Measurements from ENCODE around the gene HERPUD1. TPM values are rescaled to one million over a fixed set of nuclear protein-coding genes. Genes with fewer than 3 reads are reported as not detected.

HERPUD1 gene
- total and polyA plus RNA-seq, 2 of the 13 experiments (the other 11 are each of a cell fraction or from before 2014, with no cell fraction given), result 96.2 to 323 TPM

GRCh38 chr16:56946767-56947603, 15.0 kb downstream of the HERPUD1 start (continued):
- TF ChIP-seq, protein P1, sequence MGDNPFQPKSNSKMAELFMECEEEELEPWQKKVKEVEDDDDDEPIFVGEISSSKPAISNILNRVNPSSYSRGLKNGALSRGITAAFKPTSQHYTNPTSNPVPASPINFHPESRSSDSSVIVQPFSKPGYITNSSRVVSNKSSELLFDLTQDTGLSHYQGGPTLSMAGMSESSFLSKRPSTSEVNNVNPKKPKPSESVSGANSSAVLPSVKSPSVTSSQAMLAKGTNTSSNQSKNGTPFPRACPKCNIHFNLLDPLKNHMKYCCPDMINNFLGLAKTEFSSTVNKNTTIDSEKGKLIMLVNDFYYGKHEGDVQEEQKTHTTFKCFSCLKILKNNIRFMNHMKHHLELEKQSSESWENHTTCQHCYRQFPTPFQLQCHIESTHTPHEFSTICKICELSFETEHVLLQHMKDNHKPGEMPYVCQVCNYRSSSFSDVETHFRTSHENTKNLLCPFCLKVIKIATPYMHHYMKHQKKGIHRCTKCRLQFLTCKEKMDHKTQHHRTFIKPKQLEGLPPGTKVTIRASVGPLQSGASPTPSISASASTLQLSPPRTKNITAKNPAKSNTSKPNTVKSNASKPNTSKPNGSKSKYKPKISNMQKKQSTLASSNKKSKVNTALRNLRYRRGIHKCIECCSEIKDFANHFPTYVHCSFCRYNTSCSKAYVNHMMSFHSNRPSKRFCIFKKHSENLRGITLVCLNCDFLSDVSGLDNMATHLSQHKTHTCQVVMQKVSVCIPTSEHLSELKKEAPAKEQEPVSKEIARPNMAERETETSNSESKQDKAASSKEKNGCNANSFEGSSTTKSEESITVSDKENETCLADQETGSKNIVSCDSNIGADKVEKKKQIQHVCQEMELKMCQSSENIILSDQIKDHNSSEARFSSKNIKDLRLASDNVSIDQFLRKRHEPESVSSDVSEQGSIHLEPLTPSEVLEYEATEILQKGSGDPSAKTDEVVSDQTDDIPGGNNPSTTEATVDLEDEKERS (CRISPR knock-in tag; IDR thresholded peaks at IDR 0.05), result no peak
- TF ChIP-seq ZUFSP (CRISPR knock-in tag; IDR thresholded peaks at IDR 0.05; ENCODE audit: borderline replicate concordance) (no peak), ZNF30 (CRISPR knock-in tag; IDR thresholded peaks at IDR 0.05) (no peak), GATA4 (IDR thresholded peaks at IDR 0.05; ENCODE audit: borderline replicate concordance, low read depth) (no peak), ZNF652 (CRISPR knock-in tag; IDR thresholded peaks at IDR 0.05; ENCODE audit: borderline replicate concordance, low read depth) (no peak), NR2F2 (IDR thresholded peaks at IDR 0.05; ENCODE audit: borderline replicate concordance, low read depth) (no peak), ZFY (CRISPR knock-in tag; IDR thresholded peaks at IDR 0.05) (no peak), ETV5 (CRISPR knock-in tag; IDR thresholded peaks at IDR 0.05; ENCODE audit: borderline replicate concordance) (0 out of 2 replicates have a peak, but pooled peaks have one; percentile 3), ZNF18 (CRISPR knock-in tag; IDR thresholded peaks at IDR 0.05; ENCODE audit: insufficient replicate concordance) (no peak), SETDB1 (CRISPR knock-in tag; IDR thresholded peaks at IDR 0.05; ENCODE audit: borderline replicate concordance) (no peak), RAD21 (CRISPR knock-in tag; IDR thresholded peaks at IDR 0.05) (0 out of 2 replicates have a peak, but pooled peaks have one; percentile 19), ZBTB3 (CRISPR knock-in tag; IDR thresholded peaks at IDR 0.05; ENCODE audit: borderline replicate concordance, low read depth) (no peak), POGZ (CRISPR knock-in tag; IDR thresholded peaks at IDR 0.05) (no peak), ZNF879 (CRISPR knock-in tag; IDR thresholded peaks at IDR 0.05) (no peak), MTF2 (CRISPR knock-in tag; IDR thresholded peaks at IDR 0.05; ENCODE audit: borderline replicate concordance) (no peak), ZNF552 (CRISPR knock-in tag; IDR thresholded peaks at IDR 0.05; ENCODE audit: borderline replicate concordance) (no peak), SMAD3 (CRISPR knock-in tag; IDR thresholded peaks at IDR 0.05) (no peak)
- TF ChIP-seq, protein P2, sequence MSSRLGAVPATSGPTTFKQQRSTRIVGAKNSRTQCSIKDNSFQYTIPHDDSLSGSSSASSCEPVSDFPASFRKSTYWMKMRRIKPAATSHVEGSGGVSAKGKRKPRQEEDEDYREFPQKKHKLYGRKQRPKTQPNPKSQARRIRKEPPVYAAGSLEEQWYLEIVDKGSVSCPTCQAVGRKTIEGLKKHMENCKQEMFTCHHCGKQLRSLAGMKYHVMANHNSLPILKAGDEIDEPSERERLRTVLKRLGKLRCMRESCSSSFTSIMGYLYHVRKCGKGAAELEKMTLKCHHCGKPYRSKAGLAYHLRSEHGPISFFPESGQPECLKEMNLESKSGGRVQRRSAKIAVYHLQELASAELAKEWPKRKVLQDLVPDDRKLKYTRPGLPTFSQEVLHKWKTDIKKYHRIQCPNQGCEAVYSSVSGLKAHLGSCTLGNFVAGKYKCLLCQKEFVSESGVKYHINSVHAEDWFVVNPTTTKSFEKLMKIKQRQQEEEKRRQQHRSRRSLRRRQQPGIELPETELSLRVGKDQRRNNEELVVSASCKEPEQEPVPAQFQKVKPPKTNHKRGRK (CRISPR knock-in tag; IDR thresholded peaks at IDR 0.05), result no peak
